SIG-M5 treated with dmso at 0.1 percent for 504 hours (cell line): ENCODE data around the gene VPS37C.

Source experiments
- DNase-seq: peaks from one replicate; lab custom pipeline; 2025; ENCODE audit not compliant: unreplicated experiment; lab: John Stamatoyannopoulos, UW

The VPS37C gene

DNA sequence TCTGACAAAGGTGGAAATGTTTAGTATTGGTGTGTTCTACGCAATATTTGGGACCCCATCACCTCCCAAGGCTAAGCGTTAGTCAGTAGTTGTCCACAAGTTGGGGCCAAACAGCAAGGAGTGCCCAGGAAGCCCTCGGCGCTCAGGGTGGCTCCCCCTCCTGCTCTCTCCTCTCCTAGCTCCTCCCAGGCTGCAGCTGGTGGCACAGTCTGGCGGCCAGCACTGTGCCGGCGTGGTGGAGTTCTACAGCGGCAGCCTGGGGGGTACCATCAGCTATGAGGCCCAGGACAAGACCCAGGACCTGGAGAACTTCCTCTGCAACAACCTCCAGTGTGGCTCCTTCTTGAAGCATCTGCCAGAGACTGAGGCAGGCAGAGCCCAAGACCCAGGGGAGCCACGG lies 42.2 kb downstream of the VPS37C start:
- no peak for DNase-seq

DNA sequence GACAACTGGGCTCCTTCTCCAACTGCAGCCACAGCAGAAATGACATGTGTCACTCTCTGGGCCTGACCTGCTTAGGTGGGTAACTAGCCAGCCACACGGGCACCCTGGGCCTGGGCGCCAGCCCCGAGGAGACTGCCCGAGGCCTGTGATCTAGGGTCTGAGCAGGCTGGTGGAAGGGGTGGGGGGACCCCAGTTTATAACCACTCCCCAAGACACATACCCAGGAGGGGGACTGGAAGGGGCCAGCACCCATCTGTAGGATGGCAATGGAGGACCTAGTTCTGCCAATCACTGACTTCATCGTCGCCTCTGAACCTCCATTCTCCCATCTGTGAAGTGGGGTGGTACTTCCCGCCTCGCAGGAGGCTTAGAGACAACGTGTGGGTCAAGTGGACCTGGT lies 42.8 kb downstream of the VPS37C start:
- DNase-seq = no peak

DNA sequence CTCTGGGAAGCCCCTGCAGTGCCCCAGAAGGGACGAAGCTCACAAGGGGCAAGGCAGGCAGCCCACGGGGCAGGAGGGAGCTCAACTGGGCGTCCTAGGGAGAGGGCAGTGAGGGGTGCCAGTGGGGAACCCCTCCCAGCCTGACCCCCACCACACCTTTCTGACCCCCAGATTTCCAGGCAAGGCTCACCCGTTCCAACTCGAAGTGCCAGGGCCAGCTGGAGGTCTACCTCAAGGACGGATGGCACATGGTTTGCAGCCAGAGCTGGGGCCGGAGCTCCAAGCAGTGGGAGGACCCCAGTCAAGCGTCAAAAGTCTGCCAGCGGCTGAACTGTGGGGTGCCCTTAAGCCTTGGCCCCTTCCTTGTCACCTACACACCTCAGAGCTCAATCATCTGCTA lies 43.2 kb downstream of the VPS37C start:
- DNase-seq = no peak

DNA sequence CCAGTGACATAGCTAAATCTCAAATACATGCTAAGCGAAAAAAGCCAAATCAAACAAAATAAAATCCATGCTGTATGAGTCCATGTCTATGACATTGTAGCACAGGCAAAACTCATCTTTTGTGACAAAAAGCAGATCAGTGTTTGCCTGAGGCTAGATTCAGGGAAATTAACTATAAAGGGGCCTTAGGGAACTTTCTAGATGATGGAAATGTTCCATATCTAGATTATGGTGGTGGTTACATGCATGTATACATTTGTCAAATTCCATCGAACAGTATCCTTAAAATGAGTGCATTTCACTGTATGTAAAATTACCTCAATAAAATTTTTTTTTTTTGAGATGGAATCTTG lies 44.1 kb downstream of the VPS37C start:
- no peak for DNase-seq

DNA sequence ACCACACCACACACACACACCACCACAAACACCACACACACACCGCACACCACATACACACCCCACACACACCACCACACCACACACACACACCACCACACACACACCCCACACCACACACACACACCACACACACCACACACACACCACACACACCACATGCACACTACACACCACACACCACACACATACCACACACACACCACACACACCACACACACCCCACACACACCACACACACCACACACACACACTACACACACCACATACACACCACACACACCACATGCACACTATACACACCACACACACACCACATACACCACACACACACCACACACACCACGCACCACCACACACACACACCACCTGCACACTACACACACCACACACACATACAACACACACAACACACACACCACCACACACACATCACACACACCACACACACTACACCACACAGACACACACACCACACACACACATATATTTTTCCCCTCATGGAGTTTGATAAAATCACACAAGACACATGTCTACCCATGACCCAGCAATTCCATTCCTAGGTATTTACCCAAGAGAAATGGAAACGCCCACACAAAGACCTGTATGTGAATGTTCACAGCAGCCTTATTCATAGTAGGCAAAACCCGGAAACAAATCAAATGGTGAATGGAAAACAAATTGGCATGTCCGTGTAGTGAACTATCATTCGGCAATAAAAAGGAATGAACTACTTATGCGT lies 44.6 kb downstream of the VPS37C start:
- DNase-seq = no peak

DNA sequence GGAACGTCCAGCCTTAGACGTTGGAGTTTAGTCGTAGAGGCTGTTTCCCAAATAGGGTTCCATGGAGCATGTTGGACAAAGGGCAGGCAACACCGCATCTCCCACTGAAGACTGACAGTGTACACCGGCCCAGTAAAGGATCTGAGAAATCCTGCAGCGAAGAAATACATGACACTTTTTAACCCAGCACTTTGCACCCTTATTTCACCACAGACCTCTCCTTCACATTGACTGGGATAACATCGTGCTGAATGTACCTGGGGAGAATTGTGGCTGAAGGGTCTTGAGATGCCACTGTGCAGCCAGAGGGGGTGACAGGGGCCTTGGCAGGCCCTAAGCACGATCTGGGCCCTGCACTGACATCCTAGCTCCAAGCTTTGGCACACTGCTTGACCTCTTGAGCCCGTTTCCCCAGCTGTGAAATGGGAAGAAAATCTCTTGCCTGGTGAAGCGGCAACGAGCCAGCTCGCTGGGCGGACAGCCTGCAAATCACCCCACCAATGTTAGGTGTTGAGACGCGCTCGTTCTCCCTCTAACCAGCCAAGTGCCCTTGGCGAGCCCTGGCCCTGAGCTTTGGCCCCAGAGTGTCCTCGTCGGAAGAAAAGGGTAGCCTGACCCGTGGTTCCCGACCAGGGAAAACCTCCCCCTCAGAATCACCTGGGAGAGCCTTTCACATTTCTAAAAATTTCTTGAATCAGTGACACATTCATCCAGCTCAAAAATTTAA lies 45.6 kb downstream of the VPS37C start:
- no peak for DNase-seq

DNA sequence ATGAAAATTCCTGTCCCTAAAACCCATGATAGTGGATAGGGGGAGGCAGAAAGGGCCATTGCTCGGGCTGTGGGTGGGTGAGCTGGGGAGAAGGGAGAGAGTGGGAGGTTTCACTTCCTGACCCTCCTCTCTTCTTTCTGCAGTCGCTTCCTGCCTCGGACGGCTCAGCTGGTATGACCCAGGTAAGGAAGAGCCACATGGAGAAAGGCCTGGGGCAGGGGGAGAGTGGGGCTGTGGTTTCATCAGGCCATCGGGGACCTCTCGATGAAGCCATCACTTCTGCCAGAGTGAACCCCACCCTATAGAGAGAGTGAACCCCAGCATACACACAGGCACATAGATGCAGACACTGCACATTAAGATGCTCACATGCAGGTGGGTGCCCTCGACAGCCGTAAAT lies 46.3 kb downstream of the VPS37C start:
- DNase-seq = no peak

DNA sequence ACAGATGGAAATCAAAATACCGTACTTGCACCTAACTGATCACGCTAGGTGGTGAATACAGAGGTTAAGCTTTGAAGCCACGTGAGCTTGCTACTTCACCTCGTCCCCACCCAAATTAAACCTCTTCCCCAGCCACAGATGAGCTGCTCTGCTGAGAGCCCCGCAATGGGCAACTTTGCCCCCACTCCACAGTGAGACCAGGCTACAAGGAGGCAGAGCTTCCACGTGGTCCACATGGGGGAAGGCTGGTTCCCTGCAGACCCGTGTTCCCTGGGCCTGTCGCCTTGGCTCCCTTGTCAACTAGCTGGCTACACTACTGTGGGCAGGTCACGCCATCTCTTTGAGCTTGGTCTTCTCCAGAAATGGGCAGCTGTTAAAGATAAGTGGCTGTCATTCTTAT lies 48.0 kb downstream of the VPS37C start:
- DNase-seq = no peak

DNA sequence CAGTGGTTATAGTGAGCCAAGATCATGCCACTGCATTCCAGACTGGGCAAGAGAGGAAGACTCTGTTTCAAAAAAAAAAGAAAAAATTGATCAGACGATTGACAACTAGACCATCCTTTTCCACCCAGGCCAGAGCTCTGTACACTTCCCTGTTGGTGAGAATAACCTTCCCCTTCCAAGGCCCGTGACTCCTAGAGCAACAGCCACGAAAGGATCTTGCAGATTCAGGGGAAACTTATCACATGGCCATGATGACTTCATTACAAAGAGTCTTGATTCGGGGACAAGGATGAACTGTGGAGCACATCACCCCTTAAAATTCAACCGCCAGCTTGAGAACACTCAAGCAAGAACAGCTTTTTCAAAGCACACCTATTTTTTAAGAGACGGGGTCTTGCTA lies 48.7 kb downstream of the VPS37C start:
- no peak for DNase-seq

DNA sequence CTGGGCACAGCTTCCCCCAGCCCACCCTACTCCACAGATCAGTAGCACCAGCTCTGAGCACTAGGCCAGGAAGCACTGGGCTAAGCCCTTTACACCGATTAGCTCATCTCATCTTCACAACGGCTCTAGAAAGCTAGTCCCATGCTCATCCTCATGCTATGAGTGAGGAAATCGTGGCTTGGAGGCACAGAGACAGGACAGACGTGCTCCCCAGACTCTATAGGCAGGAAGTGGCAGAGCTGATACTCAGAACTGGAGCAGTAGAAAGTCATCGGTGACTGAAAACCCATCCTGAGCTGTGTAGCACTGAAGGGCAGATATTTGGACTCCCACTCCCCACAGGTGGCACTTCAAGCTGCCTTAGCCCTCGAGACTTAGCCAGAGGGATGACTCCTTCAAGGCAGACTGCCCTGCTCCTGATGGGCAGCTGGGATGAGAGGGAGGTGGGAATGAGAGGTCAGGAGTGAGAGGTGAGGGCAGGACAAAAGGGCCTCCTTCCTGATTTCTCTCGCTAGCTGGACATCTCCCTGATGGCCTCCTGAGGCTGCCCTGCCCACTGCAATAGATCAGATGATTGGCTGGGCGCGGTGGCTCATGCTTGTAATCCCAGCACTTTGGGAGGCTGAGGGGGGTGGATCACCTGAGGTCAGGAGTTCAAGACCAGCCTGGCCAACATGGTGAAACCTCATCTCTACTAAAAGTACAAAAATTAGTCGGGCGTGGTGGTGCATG lies 49.3 kb downstream of the VPS37C start:
- no peak for DNase-seq

DNA sequence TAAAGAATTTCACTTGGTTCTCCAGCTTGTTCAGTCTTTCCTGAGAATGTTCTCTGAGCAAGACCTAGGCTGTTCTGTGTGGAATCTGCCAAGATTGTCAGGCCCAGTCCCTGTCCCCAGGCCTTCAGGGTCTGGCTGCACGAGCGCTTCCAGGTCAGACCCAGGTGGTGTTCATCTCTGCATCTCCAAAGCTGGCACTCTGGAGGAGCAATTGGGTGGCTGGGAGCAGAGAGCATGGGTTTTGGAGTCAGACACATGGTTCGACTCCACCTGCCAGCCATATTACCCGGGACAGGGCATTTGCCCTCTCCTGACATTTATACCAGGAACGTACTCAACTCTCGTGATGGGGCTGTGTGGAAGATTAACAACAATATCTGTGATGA lies 50.2 kb downstream of the VPS37C start:
- DNase-seq = no peak

DNA sequence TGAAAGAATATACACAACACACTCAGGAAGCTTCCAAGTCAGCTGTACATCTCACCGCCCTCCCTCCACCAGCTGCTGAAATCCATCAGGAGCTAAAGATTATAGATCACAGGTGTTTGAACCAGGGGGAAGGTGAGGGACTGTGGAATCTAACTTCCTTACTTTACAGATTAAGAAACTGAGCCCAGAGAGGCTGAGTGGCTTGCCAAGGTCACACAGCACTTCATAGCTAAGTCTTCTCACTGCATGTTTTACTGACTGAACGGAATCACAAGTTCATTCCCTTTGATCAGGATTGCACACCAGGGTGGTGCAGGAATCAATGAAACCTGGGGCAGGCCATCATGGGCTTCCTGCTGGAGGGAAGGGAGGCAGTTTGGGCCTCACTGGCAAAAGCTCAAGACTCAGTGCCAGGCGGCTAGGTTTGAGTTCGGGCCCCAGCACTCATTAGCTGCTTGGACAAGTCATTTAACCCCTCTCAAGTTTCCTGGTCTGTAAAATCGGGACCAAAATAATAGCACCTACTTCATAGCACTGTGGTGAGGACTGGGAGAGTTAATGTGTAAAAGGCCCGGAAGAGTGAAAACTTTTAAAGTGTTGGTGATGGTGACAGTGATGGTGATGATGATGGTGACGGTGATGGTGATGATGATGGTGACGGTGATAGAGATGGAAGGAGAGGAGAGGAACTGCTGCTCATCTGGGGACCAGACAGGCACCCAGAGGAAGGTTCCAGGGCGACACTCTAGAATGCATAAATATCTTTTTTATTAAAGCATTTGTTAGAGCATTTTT lies 50.8 kb downstream of the VPS37C start:
- DNase-seq = no peak

DNA sequence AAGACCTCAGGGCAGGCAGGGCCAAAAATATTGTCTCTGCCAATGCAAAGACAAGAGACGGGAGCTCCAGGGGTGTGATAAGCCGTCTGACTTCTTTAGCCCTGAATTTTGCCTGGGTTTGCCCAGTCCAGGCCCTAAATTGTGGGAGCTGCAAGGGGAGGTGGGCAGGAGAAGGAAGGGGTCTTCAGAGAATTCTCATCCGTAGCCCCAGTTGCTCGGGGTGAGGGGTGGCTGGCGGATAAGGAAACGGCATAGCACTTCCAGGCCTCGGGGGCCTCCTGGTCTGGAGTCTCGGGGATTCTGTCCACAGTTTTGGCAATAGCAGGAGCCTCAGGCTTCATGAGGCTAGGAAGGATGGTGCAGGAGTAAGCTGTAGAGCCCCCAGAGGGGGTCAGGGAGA lies 51.6 kb downstream of the VPS37C start:
- DNase-seq = no peak

DNA sequence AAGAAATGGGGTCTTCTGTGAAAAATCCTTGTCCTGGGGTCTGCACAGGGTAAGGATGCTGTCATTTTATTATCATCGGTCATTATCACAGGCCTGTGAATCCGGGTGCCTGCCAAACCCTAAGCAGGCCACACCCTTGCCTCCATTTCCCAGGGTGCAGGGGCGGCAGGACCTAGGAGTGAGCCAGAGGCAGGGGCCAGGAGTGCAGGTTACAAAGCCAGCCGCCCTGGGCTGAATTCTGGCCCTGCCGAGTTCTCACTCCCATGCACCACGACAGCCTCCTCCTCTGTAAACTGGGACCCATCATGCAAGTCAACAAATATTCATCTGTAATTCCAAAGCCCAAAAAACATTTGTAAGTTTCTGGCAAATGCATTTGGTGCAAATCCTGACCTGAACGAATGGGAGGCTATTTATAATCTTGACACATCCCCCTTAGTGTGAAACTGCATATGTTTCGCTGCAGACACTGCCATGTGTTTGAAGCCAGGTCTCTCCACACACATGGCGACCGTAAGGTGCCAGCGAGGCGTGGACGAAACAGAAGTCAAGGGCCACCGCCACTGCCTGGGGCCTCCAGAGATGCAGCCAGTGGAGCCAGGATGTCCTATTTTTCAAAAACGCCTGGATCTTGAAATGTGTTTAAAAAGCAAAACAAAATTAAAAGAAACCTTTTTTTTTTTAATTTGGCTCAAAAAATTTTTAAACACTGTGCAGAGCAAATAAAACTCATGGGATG lies 52.2 kb downstream of the VPS37C start:
- DNase-seq = no peak

DNA sequence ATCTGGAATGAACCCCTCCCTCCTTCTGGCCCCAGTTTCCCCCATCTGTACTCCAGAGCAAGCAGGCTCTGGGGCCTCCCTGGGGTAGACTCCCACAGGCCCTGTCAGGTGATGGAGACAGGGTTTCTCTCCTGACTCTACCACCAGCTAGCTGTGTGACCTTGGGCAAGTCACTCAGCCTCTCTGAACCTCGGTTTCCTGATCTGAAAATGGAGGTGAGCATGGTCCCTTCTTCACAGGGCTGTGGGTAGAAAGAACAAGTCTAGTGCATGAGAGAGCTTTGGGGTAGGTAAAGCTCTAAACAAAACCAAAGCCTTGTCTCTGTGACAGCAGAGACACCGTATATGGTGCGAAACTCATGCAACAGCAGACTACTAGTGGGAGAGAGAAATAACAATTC lies 53.3 kb downstream of the VPS37C start:
- no peak for DNase-seq

DNA sequence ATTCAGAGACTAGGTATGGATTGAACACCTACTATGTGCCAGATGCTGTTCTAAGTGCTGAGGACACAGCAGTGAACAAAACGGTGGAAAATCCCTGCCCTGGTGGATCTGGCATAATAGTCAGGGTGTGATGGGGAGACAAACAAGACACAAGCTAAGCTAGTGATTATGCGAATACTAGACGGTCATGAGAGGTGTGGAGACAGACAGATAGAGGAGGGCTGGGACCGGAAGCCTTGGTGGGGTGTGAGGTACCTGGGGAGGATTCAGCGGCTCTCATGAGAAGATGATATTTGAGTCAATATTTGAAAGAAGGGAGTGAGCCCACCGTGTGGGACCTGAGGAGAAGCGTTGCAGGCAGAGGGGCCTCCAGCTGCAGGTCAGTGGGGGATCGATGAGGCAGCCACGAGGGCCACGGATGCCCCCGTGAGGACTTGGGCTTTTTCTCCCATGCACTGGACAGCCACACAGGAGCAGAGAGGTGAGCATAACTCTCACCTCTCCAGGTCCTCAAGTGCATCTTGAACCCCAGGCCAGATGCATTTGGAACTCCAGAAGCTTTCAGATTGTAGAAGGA lies 54.2 kb downstream of the VPS37C start:
- no peak for DNase-seq

DNA sequence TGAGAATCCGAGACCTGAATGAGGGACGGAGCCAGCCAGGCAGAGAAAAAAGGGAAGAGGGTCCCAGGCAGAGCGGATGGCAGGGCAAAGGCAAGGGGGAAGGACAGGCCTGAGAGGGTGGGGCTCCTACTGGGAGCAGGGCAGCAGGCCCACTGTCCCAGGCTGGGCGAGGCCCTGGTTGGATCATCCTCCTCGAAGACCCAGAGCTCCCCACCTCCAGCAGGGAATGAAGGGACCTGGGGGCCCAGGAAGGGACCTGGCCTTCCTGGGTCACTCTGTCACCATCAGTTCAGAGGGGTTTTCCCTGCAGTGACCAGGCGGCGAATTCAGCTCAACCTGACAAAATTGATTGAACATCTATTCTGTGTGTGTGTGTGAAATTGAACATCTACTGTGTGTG lies 54.9 kb downstream of the VPS37C start:
- DNase-seq = no peak

DNA sequence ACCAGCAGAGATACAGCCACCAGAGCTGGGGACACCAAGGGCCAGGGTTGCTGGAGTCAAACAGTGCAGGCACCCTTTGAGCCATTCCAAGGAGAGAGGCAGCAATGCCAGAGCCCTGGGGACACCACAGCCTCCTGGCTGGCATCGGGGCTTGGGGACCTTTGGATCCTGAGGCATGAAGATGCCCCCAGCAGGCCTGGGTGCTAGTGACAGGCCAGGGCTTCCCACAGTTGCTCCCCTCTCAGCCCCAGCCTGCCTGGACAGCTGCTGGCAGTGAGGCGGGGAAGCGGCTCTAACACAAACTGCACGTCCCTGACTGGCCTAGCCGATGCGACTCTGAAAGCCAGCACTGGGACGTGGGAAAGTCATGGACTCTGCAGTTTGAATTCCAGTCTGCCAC lies 56.3 kb downstream of the VPS37C start:
- no peak for DNase-seq

DNA sequence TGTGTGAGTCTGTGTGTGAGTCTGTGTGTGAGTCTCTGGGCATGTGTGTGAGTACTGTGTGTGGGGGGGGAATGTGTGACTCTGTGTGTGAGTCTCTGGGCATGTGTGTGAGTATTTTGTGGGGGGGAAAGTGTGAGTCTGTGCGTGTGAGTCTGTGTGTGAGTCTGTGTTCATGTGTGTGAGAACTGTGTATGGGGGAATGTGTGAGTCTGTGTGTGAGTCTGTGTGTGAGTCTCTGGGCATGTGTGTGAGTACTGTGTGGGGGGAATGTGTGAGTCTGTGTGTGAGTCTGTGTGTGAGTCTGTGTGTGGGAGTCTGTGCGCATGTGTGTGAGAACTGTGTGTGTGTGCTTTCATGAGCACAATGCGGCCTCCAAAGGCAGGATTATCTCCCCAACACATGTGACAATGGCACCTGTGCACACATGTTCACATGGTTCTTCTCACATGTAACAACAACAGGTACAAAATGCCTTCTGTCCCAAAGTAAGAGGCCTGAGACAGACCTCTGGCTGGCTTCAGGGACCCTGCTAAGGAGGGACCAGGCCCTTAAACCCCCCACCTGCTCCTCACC lies 57.3 kb downstream of the VPS37C start:
- DNase-seq = no peak
